HG03571 (cell line): ENCODE results near the gene OR5K4.
"Not testable (repeated sequence)": the region's sequence is repeated elsewhere in the genome, so short reads cannot be mapped to it uniquely, and the experiment has no call there.

Experiments
- ATAC-seq: cut with Tn5 transposase; IDR thresholded peaks from one replicate; pipeline ENCODE4 v1.9.1; 2021; ENCODE audit not compliant: unreplicated experiment

The OR5K4 gene

DNA sequence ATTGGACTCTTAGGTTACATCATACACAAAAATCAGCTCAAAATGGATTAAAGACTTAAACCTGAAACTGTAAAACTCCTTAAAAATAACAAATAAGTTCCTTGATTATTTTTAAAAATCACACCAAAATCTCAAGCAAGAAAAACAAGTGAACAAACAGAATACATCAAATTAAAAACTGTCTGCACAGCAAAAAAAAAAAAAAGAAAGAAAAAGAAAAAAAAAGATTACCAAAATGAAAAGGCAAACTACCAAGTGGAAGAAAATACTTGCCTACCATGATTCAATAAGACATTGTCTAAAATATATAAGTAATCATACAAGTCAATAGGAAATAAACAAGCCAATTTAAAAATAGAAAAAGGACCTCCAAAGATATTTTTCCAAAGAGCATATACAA, 17.5 kb downstream of the OR5K4 start:
- ATAC-seq, result no peak

DNA sequence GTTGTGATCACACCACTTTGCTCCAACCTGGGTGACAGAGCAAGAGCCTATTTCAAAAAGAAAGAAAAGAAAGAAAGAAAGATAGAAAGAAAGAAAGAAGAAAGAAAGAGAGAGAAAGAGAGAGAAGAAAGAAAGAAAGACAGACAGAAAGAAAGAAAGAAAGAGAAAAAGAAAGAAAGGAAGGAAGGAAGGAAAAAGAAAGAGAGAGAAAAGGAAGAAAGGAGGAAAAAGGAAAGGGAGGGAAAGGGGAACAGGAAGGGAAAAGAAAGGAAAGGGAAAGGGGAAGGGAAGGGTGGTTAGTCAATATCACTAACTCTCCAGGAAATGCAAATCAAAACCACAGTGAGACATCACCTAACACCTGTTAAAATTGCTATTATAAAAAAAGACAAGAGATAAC, 18.2 kb downstream of the OR5K4 start:
- no peak for ATAC-seq

DNA sequence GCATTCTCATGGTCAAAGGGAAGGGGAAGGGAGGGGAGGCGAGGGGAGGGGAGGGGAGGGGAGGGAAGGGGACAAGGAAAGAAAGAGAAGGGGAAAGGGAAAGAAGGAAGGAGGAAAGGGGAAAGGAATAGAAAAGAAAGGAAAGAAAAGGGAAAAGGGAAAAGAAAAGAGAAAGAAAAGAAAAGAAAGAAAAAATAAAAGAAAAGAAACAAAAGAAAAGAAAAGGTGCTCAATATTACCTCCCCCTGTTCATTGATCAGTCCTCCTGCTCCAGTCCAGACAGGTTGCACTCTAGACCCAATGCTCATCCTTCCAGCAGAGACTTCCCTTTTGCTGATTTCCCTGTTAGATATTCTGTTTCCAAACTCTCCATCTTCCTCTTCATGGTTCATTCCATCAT, 18.8 kb downstream of the OR5K4 start:
- ATAC-seq, result no peak

DNA sequence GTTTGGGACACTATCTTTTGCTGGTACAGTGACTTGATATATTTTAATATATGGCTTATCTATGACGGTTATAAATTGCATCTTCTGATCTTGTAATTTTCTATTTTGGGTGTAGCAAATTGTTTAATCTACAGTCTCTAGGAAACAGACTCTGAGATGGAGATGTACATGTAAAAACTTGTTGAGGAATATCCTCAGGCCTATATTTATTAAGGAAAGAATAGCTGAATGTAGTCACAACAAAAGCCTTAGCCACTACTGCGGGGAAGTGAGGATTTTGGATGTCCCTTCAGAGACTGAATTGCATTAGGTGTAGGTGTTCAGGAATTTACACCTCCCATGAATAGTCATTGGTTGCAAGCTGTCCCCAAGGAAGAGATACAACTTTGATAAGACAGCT, 23.0 kb downstream of the OR5K4 start:
- no peak for ATAC-seq

DNA sequence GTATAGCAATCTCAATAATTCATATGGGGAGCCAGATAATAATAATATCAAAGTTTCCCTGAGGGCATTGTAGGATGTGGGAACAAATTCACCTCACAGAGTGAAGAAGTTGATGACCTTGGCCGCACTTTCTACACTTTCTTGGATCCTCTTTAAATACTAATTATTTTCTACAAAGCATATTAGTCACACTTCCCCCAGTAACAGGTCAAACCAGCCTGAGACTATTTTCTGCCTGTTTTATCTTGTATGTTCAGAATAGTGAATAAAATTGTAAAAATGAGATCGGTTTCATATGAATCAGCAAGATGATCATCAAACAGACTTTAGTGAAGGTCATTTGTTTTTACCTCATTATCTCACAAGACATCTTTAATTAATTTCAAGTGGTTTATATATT, 34.5 kb downstream of the OR5K4 start:
- ATAC-seq, result no peak

DNA sequence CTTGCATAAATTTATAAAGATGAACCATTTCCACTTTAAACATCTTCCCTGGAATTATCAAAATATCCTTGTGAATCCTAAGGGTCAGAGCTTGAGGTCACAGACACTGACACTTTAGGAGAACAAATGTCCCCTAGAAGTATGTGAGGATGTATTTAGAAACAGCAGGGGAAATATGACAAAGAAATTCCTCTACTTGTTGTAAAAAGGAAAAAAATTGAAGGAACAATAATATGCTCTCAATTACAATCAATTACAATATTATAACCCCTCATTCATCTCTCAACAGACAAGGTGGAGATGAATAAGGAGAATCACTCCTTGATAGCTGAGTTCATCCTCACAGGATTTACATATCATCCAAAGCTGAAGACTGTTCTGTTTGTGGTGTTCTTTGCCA, 36.7 kb downstream of the OR5K4 start, which contains the start of gene OR5K3:
TSS of gene OR5K3 (plus strand) at position 301 of the 400 bp plus-strand sequence. CDS start at position 301, 0 bp downstream.
- ATAC-seq, result no peak

DNA sequence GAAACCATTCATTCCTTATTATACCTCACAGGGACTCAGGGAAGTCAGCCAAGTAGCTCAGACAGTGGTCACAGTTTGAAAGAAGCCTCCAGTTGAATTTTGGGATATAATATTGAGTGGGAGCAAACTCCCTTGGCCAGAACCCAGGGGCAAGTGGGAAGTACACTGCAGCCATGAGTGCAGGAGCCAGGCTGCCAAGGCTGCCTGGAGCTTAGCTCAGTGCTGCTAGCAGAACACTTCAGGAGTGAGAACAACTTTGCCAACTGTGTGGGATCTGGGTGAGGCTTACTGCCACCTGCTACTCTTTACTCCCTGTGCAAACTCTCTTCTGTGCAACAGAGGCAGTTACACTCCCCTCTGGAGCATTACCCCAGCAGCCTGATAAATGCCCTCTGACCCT, 41.4 kb downstream of the OR5K4 start:
- no peak for ATAC-seq

DNA sequence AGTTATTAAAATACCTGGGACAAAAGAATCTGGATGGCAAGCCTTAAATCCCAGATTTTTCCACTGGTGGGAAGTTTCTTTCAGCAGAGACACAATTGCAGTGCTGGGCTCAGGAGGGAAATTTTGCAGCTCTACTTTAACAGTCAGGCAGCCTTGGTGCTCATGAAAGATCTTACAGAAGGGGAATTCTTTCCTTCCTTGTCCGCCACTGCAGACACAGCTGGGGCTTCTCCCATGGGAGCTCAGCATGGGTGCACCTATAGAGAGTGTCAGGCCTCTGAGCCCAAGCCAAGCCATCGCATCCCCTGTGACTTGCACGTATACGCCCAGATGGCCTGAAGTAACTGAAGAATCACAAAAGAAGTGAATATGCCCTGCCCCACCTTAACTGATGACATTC, 42.8 kb downstream of the OR5K4 start:
- not testable (repeated sequence) for ATAC-seq

DNA sequence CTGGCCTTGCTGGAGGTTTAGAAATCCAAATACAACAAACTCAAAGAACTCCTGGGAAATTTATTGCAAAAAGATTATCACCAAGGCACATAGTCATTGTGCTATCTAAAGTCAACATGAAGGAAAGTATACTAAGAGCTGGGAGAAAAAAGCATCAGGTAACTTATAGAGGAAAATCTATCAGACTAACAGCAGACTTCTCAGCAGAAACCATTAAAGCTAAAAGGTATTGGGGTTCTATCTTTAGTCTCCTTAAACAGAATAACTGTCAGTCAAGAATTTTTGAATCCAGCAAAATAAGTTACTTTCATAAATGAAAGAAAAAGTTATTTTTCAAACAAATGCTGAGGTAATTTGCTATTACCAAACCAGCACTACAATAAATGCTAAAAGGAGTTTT, 44.9 kb downstream of the OR5K4 start:
- no peak for ATAC-seq

DNA sequence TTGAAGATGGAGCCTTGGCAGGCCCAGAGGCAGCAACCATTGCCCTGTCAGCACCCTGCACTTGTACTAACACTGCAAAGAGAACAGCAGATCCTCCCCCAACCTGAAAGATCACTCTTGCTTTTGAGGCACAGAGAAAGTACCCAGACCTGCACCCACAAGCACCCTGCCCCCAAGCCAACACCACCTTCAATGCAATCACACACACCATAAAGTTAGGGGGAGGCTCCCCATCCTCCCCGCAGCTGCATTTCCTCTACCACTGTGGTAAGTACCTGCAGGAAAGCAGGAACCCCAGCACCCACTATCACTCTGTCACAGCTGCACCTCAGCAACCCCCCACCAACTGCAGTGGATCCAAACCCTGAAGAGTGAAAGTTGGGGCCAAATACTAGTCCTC, 48.9 kb downstream of the OR5K4 start:
- ATAC-seq, result no peak

DNA sequence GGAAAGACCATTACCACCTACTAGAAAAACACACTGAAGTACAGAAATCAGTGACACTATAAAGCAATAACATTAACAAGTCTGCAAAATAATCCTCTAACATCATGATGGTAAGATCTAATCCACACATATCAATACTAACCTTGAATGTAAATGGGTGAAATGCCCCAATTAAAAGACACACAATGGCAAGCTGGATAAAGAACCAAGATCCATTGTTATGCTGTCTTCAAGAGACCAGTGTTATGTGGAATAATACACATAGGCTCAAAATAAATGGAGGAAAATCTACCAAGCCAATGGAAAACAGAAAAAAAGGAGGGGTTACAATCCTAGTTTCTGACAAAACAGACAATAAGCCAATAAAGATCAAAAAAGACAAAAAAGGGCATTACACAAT, 50.4 kb downstream of the OR5K4 start:
- no peak for ATAC-seq
